Measurements from ENCODE around the gene SOBP.

The SOBP gene

GRCh38 chr6:107657373-107657754, 167.4 kb downstream of the SOBP start:
- Histone ChIP-seq H3K27ac (ENCODE audit: low read length) (peak overlapping the region; percentile 51), H3K4me3 (ENCODE audit: low read length) (peak overlapping the region; percentile 80), H3K79me2 (ENCODE audit: low read length) (no peaks in the 10 kb centered on the region), H3K27me3 (ENCODE audit: low read depth, low read length) (no peaks in the 10 kb centered on the region), H3K36me3 (replicated peaks; ENCODE audit: low read depth, low read length) (no peaks in the 10 kb centered on the region), H2AFZ (ENCODE audit: low read depth, low read length) (0 out of 2 replicates have a peak overlapping the region, but pooled peaks have one; percentile 15), H3K9ac (ENCODE audit: low read length) (peak overlapping the region; percentile 16; the same call in 1 of the 2 replicates), H4K20me1 (ENCODE audit: insufficient read depth, low read length) (no peaks in the 10 kb centered on the region), H3K9me3 (ENCODE audit: insufficient read depth, low read length) (no peaks in the 10 kb centered on the region), H3K4me1 (ENCODE audit: low read length) (peaks cover 46% of the 10 kb centered on the region), H3K4me2 (ENCODE audit: low read length) (peak overlapping the region; percentile 97)
- TF ChIP-seq CTCF (IDR thresholded peaks at IDR 0.05; ENCODE audit: low read depth, low read length) (no peak), EZH2phosphoT487 (IDR thresholded peaks at IDR 0.05; ENCODE audit: low read depth) (no peak)

DNA sequence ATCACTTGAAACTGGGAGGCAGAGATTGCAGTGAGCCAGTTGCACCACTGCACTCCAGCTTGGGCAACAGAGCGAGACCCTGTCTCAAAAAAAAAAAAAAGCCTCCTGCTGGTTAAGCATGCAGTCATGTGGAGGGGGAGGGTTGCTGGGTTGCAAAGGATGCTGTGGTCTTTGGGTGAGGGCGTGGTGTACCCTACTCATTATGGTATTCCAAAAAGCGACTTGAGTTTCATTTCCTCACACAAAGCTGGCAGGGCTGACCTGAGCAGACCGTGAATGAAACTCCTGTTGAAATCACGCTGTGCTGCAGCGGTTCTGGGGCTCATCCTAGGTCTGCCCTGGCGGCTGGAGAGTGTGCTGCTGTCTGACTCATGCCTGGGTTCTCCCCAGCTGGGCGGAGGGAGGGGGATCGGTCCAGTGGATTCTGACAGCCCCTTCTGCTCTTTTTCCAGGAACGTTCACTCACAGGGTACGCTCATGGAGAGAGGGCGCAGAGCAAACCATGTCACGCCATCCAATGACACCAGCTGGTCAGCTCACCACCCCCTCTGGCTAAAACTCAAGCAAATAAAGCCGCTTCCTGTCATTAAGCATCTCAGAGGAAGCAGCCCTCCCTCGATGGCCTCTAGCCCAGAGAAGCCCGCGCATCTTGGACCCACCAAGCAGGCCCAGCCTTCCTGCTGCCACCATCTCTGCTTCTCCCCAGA, 168.0 kb downstream of the SOBP start:
- H3K27me3 ChIP-seq (ENCODE audit: low read depth, low read length) = no peaks in the 10 kb centered on the region
- no peaks in the 10 kb centered on the region for H3K36me3 ChIP-seq (replicated peaks; ENCODE audit: low read depth, low read length)
- peak overlapping the region; percentile 72 for H3K9ac ChIP-seq (ENCODE audit: low read length)
- H3K79me2 ChIP-seq (ENCODE audit: low read length) = no peaks in the 10 kb centered on the region
- no peak for TF ChIP-seq CTCF (IDR thresholded peaks at IDR 0.05; ENCODE audit: low read depth, low read length)
- TF ChIP-seq EZH2phosphoT487 (IDR thresholded peaks at IDR 0.05; ENCODE audit: low read depth) = no peak
- H3K4me3 ChIP-seq (ENCODE audit: low read length) = peak overlapping the region; percentile 80
- H3K9me3 ChIP-seq (ENCODE audit: insufficient read depth, low read length) = no peaks in the 10 kb centered on the region
- H2AFZ ChIP-seq (ENCODE audit: low read depth, low read length) = peak overlapping the region; percentile 42; the same call in 1 of the 2 replicates
- H3K4me2 ChIP-seq (ENCODE audit: low read length) = peak overlapping the region; percentile 97
- peaks cover 46% of the 10 kb centered on the region for H3K4me1 ChIP-seq (ENCODE audit: low read length)
- H4K20me1 ChIP-seq (ENCODE audit: insufficient read depth, low read length) = no peaks in the 10 kb centered on the region
- H3K27ac ChIP-seq (ENCODE audit: low read length) = peak overlapping the region; percentile 87

- Histone ChIP-seq H3K36me3 (replicated peaks; ENCODE audit: low read depth, low read length) (no peaks in the 10 kb centered on the region), H3K79me2 (ENCODE audit: low read length) (no peaks in the 10 kb centered on the region), H4K20me1 (ENCODE audit: insufficient read depth, low read length) (no peaks in the 10 kb centered on the region), H3K4me1 (ENCODE audit: low read length) (peaks cover 46% of the 10 kb centered on the region), H3K27me3 (ENCODE audit: low read depth, low read length) (no peaks in the 10 kb centered on the region), H3K4me2 (ENCODE audit: low read length) (peak overlapping the region; percentile 97), H3K9me3 (ENCODE audit: insufficient read depth, low read length) (no peaks in the 10 kb centered on the region), H2AFZ (ENCODE audit: low read depth, low read length) (no peak overlapping the region), H3K9ac (ENCODE audit: low read length) (peak overlapping the region; percentile 72), H3K27ac (ENCODE audit: low read length) (peak overlapping the region; percentile 87), H3K4me3 (ENCODE audit: low read length) (peak overlapping the region; percentile 80)
- no peak for TF ChIP-seq CTCF (IDR thresholded peaks at IDR 0.05; ENCODE audit: low read depth, low read length)
- TF ChIP-seq EZH2phosphoT487 (IDR thresholded peaks at IDR 0.05; ENCODE audit: low read depth) = no peak
These were observed 169.3 kb downstream of the SOBP start for GRCh38 chr6:107658920-107659865.

GRCh38 chr6:107660839-107661238, 170.9 kb downstream of the SOBP start:
- Histone ChIP-seq H3K79me2 (ENCODE audit: low read length) (no peaks in the 10 kb centered on the region), H3K27ac (ENCODE audit: low read length) (no peak overlapping the region), H3K9me3 (ENCODE audit: insufficient read depth, low read length) (no peaks in the 10 kb centered on the region), H3K4me2 (ENCODE audit: low read length) (no peak overlapping the region), H3K36me3 (replicated peaks; ENCODE audit: low read depth, low read length) (no peaks in the 10 kb centered on the region), H4K20me1 (ENCODE audit: insufficient read depth, low read length) (no peaks in the 10 kb centered on the region), H3K4me3 (ENCODE audit: low read length) (no peak overlapping the region), H3K27me3 (ENCODE audit: low read depth, low read length) (no peaks in the 10 kb centered on the region), H3K9ac (ENCODE audit: low read length) (no peak overlapping the region), H2AFZ (ENCODE audit: low read depth, low read length) (no peak overlapping the region), H3K4me1 (ENCODE audit: low read length) (peaks cover 36% of the 10 kb centered on the region)
- TF ChIP-seq CTCF (IDR thresholded peaks at IDR 0.05; ENCODE audit: low read depth, low read length) = no peak
- TF ChIP-seq EZH2phosphoT487 (IDR thresholded peaks at IDR 0.05; ENCODE audit: low read depth) = no peak
